ENCODE measurements around the gene SCYGR6.
A peak's percentile ranks its signal among the peaks of the same experiment; 100 is the strongest.

SCYGR6 gene

GRCh38 chr2:227703961-227704360, 20.6 kb downstream of the SCYGR6 start:
- ChIA-PET POLR2A (no interaction called here), CTCF (interaction anchor here (1.3 kb wide), 1 partner anchor 46 kb away, joined by 4 read pairs; no protein-coding TSS in a partner anchor)
- H3K9me3 ChIP-seq (ENCODE audit: control insufficient read depth, insufficient read depth, low read depth, low read length): no peaks in the 10 kb centered on the region
- TF ChIP-seq PBX3 (CRISPR knock-in tag; IDR thresholded peaks at IDR 0.05) (no peak), SETDB1 (IDR thresholded peaks at IDR 0.05; ENCODE audit: insufficient read length, low read length) (no peak), KLF16 (tag by site-specific recombination; IDR thresholded peaks at IDR 0.05) (no peak), ZBTB7A (tag by site-specific recombination; IDR thresholded peaks at IDR 0.05; ENCODE audit: low read depth) (no peak), ZNF433 (tag by site-specific recombination; IDR thresholded peaks at IDR 0.05; ENCODE audit: low read depth) (no peak), PATZ1 (tag by site-specific recombination; IDR thresholded peaks at IDR 0.05) (no peak), KLF10 (tag by site-specific recombination; IDR thresholded peaks at IDR 0.05) (no peak), ZNF112 (tag by site-specific recombination; IDR thresholded peaks at IDR 0.05) (no peak)
- peaks cover 2% of the 10 kb centered on the region; the same call in 1 of the 2 replicates for H3K4me1 ChIP-seq (ENCODE audit: control insufficient read depth, insufficient read depth, low read length)
- H3K4me3 ChIP-seq (ENCODE audit: low read depth, low read length): no peak overlapping the region
- no peak overlapping the region for H3K27ac ChIP-seq (ENCODE audit: extremely low read depth, low read depth, low read length)
- no peaks in the 10 kb centered on the region for H3K36me3 ChIP-seq (ENCODE audit: control insufficient read depth in 2 of 2, insufficient read depth in 1 of 2, low read length in 2 of 2)

GRCh38 chr2:227703280-227703732, 21.3 kb downstream of the SCYGR6 start:
- no peaks in the 10 kb centered on the region for H3K36me3 ChIP-seq (ENCODE audit: control insufficient read depth in 2 of 2, insufficient read depth in 1 of 2, low read length in 2 of 2)
- ChIA-PET POLR2A (no interaction called here), CTCF (interaction anchor here (0.6 to 1.1 kb wide), 3 partner anchors 63 to 236 kb away, joined by 3 read pairs; no protein-coding TSS in a partner anchor)
- H3K27ac ChIP-seq (ENCODE audit: extremely low read depth, low read depth, low read length): no peak overlapping the region
- H3K4me3 ChIP-seq (ENCODE audit: low read depth, low read length): no peak overlapping the region
- no peaks in the 10 kb centered on the region for H3K9me3 ChIP-seq (ENCODE audit: control insufficient read depth, insufficient read depth, low read depth, low read length)
- TF ChIP-seq ZBTB20 (tag by site-specific recombination; IDR thresholded peaks at IDR 0.05) (0 out of 2 replicates have a peak, but pooled peaks have one; percentile 27), SALL2 (tag by site-specific recombination; IDR thresholded peaks at IDR 0.05; ENCODE audit: borderline replicate concordance) (no peak)
- peaks cover 2% of the 10 kb centered on the region; the same call in 1 of the 2 replicates for H3K4me1 ChIP-seq (ENCODE audit: control insufficient read depth, insufficient read depth, low read length)

DNA sequence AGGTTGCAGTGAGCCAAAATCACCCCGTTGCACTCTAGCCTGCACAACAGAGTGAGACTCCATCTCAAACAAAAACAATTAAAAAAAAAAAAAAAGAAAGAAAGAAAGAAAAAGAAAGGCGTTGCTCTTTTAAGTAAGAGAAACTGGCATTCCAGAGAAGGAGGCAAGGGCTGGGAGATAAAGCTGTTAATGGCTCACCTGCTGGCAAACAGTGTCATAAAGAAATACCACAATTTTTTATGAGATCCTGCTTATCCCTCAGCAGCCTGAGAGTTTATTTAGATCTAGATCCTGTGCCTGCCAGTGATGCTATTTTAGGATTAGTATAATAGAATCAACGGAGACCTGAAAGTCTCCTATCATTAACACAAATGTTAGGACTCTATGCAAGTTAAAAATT, 23.0 kb downstream of the SCYGR6 start:
- POLR2A ChIA-PET: no interaction called here
- TF ChIP-seq ZNF221 (tag by site-specific recombination; IDR thresholded peaks at IDR 0.05; ENCODE audit: borderline replicate concordance): no peak
- peak; percentile 57 for TF ChIP-seq FEZF1 (tag by site-specific recombination; IDR thresholded peaks at IDR 0.05)
- no peaks in the 10 kb centered on the region for H3K36me3 ChIP-seq (ENCODE audit: control insufficient read depth in 2 of 2, insufficient read depth in 1 of 2, low read length in 2 of 2)

DNA sequence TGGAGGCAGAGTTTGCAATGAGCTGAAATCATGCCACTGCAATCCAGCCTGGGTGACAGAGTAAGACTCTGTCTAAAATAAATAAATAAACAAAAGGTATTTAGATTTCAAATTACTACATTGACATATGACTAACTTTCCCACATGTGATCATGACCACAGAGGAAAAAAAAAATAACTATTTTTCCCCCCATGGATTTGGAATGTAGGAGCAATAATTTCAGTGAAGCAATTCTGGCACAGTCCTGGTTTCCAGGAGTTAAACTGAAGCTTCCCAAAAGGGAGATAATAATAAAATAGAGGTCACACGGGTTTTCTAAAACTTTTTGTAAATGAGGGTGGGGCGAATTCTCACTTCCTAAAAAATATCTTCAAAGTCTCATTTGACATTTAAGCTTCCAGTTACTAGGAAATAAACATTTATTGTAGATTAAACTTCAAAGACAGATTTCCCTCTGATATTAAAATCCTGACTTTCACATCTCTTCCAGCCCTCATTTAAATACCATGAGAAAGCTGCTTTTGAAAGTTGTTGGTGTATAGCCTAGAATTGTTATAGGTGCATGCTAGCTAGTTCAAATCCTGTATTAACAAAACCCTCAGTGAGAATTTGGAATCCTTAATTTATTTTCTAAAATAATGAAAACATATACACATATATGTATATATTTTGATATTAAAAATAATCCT, 27.4 kb downstream of the SCYGR6 start:
- CTCF ChIA-PET: interaction anchor here (0.5 to 2.5 kb wide), 3 partner anchors 9 to 286 kb away, joined by 3 to 11 read pairs (median 3); no protein-coding TSS in a partner anchor
- no peaks in the 10 kb centered on the region for H3K9me3 ChIP-seq (ENCODE audit: control insufficient read depth, insufficient read depth, low read depth, low read length)
- H3K4me3 ChIP-seq (ENCODE audit: low read depth, low read length): no peak overlapping the region
- POLR2A ChIA-PET: interaction anchor here (0.6 kb wide), 1 partner anchor 52 kb away, joined by 5 read pairs; no protein-coding TSS in a partner anchor
- no peak overlapping the region for H3K27ac ChIP-seq (ENCODE audit: extremely low read depth, low read depth, low read length)
- 0 out of 2 replicates have a peak, but pooled peaks cover 2% of the 10 kb centered on the region for H3K4me1 ChIP-seq (ENCODE audit: control insufficient read depth, insufficient read depth, low read length)
- no peaks in the 10 kb centered on the region for H3K36me3 ChIP-seq (ENCODE audit: control insufficient read depth in 2 of 2, insufficient read depth in 1 of 2, low read length in 2 of 2)
- TF ChIP-seq CTCF (tag by site-specific recombination; IDR thresholded peaks at IDR 0.05) (no peak), ZNF548 (tag by site-specific recombination; IDR thresholded peaks at IDR 0.05) (no peak), ZNF629 (tag by site-specific recombination; IDR thresholded peaks at IDR 0.05) (no peak), BCL6B (tag by site-specific recombination; IDR thresholded peaks at IDR 0.05) (no peak), KLF8 (tag by site-specific recombination; IDR thresholded peaks at IDR 0.05) (no peak), ZNF24 (tag by site-specific recombination; IDR thresholded peaks at IDR 0.05) (no peak), ZNF292 (tag by site-specific recombination; IDR thresholded peaks at IDR 0.05; ENCODE audit: borderline replicate concordance, low read depth) (no peak)
- TF ChIP-seq, protein P1, sequence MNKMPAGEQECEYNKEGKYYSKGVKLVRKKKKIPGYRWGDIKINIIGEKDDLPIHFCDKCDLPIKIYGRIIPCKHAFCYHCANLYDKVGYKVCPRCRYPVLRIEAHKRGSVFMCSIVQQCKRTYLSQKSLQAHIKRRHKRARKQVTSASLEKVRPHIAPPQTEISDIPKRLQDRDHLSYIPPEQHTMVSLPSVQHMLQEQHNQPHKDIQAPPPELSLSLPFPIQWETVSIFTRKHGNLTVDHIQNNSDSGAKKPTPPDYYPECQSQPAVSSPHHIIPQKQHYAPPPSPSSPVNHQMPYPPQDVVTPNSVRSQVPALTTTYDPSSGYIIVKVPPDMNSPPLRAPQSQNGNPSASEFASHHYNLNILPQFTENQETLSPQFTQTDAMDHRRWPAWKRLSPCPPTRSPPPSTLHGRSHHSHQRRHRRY (tag by site-specific recombination; IDR thresholded peaks at IDR 0.05): no peak

More for the DNA sequence above, 23.0 kb downstream of the SCYGR6 start:
- Histone ChIP-seq H3K4me1 (ENCODE audit: control insufficient read depth, insufficient read depth, low read length) (peaks cover 2% of the 10 kb centered on the region; the same call in 1 of the 2 replicates), H3K9me3 (ENCODE audit: control insufficient read depth, insufficient read depth, low read depth, low read length) (no peaks in the 10 kb centered on the region), H3K4me3 (ENCODE audit: low read depth, low read length) (no peak overlapping the region), H3K27ac (ENCODE audit: extremely low read depth, low read depth, low read length) (no peak overlapping the region)
- CTCF ChIA-PET: no interaction called here
